ENCODE measurements around the gene CD2BP2. TPM values are rescaled to one million over a fixed set of nuclear protein-coding genes. Genes with fewer than 3 reads are reported as not detected.
A peak's percentile ranks its signal among the peaks of the same experiment; 100 is the strongest.

CD2BP2 gene
- total and polyA plus RNA-seq, 2 of the 13 experiments (the other 11 are each of a cell fraction or from before 2014, with no cell fraction given): 24.9 to 54.6 TPM

GRCh38 chr16:30377812-30378235 is 22.7 kb upstream of the CD2BP2 start (continued):
- TF ChIP-seq ZBTB10 (CRISPR knock-in tag; IDR thresholded peaks at IDR 0.05; ENCODE audit: borderline replicate concordance) (no peak), PRDM15 (CRISPR knock-in tag; IDR thresholded peaks at IDR 0.05) (no peak), POGK (CRISPR knock-in tag; conservative IDR thresholded peaks at IDR 0.05) (no peak; the same call in 1 of the 2 replicates), MYC (CRISPR knock-in tag; IDR thresholded peaks at IDR 0.05; ENCODE audit: borderline replicate concordance) (no peak), ZNF552 (CRISPR knock-in tag; IDR thresholded peaks at IDR 0.05; ENCODE audit: borderline replicate concordance) (no peak), ZC3H4 (CRISPR knock-in tag; IDR thresholded peaks at IDR 0.05; ENCODE audit: borderline replicate concordance) (peak; percentile 9; the same call in 1 of the 2 replicates), AFF4 (CRISPR knock-in tag; IDR thresholded peaks at IDR 0.05) (no peak), SATB2 (CRISPR knock-in tag; IDR thresholded peaks at IDR 0.05) (no peak), ZNF232 (CRISPR knock-in tag; IDR thresholded peaks at IDR 0.05; ENCODE audit: borderline replicate concordance) (no peak), TCF12 (IDR thresholded peaks at IDR 0.05) (no peak), TCF12 (CRISPR knock-in tag; IDR thresholded peaks at IDR 0.05) (no peak), ZNF691 (CRISPR knock-in tag; IDR thresholded peaks at IDR 0.05; ENCODE audit: borderline replicate concordance, low read depth) (no peak), ZSCAN31 (CRISPR knock-in tag; IDR thresholded peaks at IDR 0.05; ENCODE audit: low read depth) (no peak; the same call in 1 of the 2 replicates)
